Calu3 (cell line): Measurements from ENCODE around the gene FMN2. TPM values are rescaled to one million over a fixed set of nuclear protein-coding genes. Genes with fewer than 3 reads are reported as not detected.

ENCODE experiments used
- BruUV-seq: library from RNA; stranded (reverse); fragments of 400-500 nt; replicated peaks from 2 replicates; lab custom pipeline; 2021; lab: Mats Ljungman, UMichigan
- CTCF ChIA-PET: fragments of 300-600 bp; sonication (Branson Sonifier 250); formaldehyde crosslinking; loops from one replicate; lab custom pipeline; 2022; ENCODE audit warnings: antibody characterized with exemption; lab: Charles Lee
- DNase-seq: peaks from one replicate; pipeline ENCODE4 v3.0.0; 2022
- H3K27ac Mint-ChIP-seq: one replicate; pipeline ENCODE4 v1.8.0; 2022; ENCODE audit warnings: mixed read lengths; ENCODE audit not compliant: unreplicated experiment
- H3K27me3 Mint-ChIP-seq: one replicate; pipeline ENCODE4 v1.8.0; 2022; ENCODE audit warnings: mixed read lengths; ENCODE audit not compliant: unreplicated experiment
- H3K36me3 Mint-ChIP-seq: one replicate; pipeline ENCODE4 v1.8.0; 2022; ENCODE audit warnings: mild to moderate bottlenecking, moderate library complexity, mixed read lengths; ENCODE audit not compliant: insufficient read depth, unreplicated experiment
- H3K4me1 Mint-ChIP-seq: one replicate; pipeline ENCODE4 v1.8.0; 2022; ENCODE audit warnings: mild to moderate bottlenecking, low read depth, mixed read lengths; ENCODE audit not compliant: unreplicated experiment
- H3K4me3 Mint-ChIP-seq: one replicate; pipeline ENCODE4 v1.8.0; 2022; ENCODE audit warnings: mild to moderate bottlenecking, low read depth, moderate library complexity, mixed read lengths; ENCODE audit not compliant: unreplicated experiment
- H3K9me3 Mint-ChIP-seq: one replicate; pipeline ENCODE4 v1.8.0; 2022; ENCODE audit warnings: low read depth, mixed read lengths; ENCODE audit not compliant: unreplicated experiment
- intact Hi-C: fragments of 100-400 bp; cut with micrococcal nuclease; formaldehyde crosslinking; loops from one replicate; pipeline ENCODE4 v1.10.0; 2022; ENCODE audit not compliant: unreplicated experiment
- total RNA-seq: library from RNA; stranded (reverse); gene quantifications from 2 replicates; pipeline ENCODE4 v1.2.3, GENCODE V29; 2022
- TF ChIP-seq, protein P1 (sequence below): fragments of 200-600 bp; IDR thresholded peaks from one replicate; pipeline ENCODE4 v1.8.0; 2022; ENCODE audit warnings: antibody characterized with exemption; ENCODE audit not compliant: unreplicated experiment

The FMN2 gene
- total RNA-seq, 1 experiment from 2014 or later: 0.12 TPM

GRCh38 chr1:240366636-240367035 is 275.0 kb downstream of the FMN2 start:
- TF ChIP-seq, protein P1, sequence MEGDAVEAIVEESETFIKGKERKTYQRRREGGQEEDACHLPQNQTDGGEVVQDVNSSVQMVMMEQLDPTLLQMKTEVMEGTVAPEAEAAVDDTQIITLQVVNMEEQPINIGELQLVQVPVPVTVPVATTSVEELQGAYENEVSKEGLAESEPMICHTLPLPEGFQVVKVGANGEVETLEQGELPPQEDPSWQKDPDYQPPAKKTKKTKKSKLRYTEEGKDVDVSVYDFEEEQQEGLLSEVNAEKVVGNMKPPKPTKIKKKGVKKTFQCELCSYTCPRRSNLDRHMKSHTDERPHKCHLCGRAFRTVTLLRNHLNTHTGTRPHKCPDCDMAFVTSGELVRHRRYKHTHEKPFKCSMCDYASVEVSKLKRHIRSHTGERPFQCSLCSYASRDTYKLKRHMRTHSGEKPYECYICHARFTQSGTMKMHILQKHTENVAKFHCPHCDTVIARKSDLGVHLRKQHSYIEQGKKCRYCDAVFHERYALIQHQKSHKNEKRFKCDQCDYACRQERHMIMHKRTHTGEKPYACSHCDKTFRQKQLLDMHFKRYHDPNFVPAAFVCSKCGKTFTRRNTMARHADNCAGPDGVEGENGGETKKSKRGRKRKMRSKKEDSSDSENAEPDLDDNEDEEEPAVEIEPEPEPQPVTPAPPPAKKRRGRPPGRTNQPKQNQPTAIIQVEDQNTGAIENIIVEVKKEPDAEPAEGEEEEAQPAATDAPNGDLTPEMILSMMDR: no peak
- Mint-ChIP-seq H3K4me3 (no peak overlapping the region), H3K9me3 (peaks cover 4% of the 10 kb centered on the region), H3K27me3 (no peaks in the 10 kb centered on the region), H3K27ac (no peak overlapping the region), H3K36me3 (no peaks in the 10 kb centered on the region), H3K4me1 (no peaks in the 10 kb centered on the region)
- CTCF ChIA-PET: interaction anchor here (0.6 kb wide), 1 partner anchor 550 kb away, joined by 3 read pairs; no protein-coding TSS in a partner anchor
- intact Hi-C loops: loop anchor here (5.0 kb wide), 1 partner anchor 316 kb away; no protein-coding TSS in a partner anchor
- DNase-seq: no peak
- no TSS peak for BruUV-seq

DNA sequence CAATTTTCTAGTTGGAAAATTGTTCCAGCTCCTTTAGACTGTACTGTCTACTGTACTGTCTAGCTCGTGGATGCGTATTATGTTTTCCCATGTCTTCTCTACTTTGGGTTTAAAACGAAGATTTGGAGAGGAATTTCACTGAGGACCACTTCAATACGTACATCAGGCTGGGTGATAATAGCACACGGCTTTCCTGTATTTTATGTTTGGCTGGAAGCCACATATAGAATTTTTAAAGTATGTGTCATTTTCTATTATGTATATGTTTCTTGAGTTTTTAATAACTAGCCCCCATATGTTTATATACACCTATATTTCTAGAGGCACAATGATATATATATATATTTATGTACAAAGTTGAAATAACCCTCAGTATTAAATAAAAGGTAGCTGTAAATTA is 293.9 kb downstream of the FMN2 start:
- H3K4me3 Mint-ChIP-seq: no peak overlapping the region
- no peaks in the 10 kb centered on the region for H3K27me3 Mint-ChIP-seq
- intact Hi-C loops: no loop called here
- H3K27ac Mint-ChIP-seq: no peak overlapping the region
- no TSS peak for BruUV-seq
- peaks cover 11% of the 10 kb centered on the region for H3K9me3 Mint-ChIP-seq
- H3K36me3 Mint-ChIP-seq: no peaks in the 10 kb centered on the region
- H3K4me1 Mint-ChIP-seq: no peaks in the 10 kb centered on the region
- TF ChIP-seq, protein P1: no peak
- CTCF ChIA-PET: no interaction called here
- no peak for DNase-seq

DNA sequence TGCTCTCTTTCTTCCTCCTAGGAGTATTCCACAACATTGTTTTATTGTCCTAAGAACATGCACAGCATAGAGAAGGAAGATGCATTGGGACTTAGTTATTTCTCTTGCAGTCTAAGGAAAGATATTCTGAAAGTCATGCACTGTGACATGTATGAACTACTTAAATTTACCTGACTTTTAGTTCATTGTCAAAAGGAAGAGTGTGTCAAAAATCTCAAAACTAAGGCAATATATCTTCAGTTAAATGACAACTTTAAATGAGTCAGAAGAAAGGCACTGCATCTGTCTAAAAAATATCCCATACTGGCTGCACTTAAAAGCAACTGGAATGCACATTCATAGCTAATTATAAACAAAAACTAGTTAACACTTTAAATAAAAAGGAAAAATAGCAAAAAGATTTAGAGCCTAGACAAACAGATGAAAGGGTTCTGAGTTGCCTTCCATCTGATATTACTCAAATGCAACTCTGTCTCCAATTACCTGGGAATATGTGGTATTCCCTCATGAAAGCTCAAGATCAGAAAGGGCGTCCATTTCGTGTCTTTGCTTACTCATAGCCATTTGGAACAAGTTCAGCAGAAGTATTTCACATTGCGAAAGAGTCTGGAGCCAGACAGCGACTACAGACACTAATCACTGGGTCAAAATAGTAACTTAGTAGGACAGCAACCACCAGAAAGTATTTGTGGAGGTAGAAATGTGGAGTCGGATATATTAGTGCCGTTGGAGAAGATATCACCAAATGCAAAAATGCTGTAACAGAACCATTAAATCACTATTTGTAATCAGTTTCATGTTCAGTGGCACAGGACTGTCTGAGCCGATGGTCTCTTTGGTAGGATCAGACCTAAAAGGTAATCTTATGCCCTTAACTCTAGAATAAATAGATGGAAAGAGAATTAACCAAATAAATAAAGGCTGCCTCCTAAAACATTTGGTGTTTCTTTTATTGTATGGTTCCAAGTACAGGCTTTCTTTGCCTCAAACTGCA is 294.6 kb downstream of the FMN2 start:
- TF ChIP-seq, protein P1: no peak
- Mint-ChIP-seq H3K27ac (no peak overlapping the region), H3K27me3 (no peaks in the 10 kb centered on the region), H3K4me3 (no peak overlapping the region), H3K4me1 (no peaks in the 10 kb centered on the region), H3K36me3 (no peaks in the 10 kb centered on the region), H3K9me3 (peaks cover 8% of the 10 kb centered on the region)
- no TSS peak for BruUV-seq
- CTCF ChIA-PET: interaction anchor here (0.7 kb wide), 1 partner anchor 149 kb away, joined by 3 read pairs; no protein-coding TSS in a partner anchor
- intact Hi-C loops: no loop called here
- DNase-seq: peak; percentile 8

DNA sequence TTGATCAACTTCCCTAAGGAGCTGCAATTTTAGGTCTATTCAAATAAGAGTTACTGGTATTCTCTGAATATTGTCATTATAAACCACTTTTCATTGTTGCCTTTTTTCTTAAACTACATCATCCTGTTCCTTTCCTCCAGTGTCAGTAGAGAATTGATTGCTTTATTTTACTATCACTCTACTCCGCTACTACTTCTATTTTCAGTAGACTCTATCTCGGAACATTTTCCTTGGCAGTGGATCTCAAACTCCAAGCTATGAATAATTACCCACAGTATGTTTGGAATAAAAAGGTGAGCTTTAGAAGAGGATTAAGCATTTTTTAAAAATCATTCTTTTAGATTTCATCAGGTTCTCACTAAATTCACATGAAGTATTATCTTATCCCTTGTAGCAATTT is 295.4 kb downstream of the FMN2 start:
- CTCF ChIA-PET: no interaction called here
- DNase-seq: no peak
- Mint-ChIP-seq H3K9me3 (peaks cover 8% of the 10 kb centered on the region), H3K36me3 (no peaks in the 10 kb centered on the region), H3K27me3 (no peaks in the 10 kb centered on the region), H3K27ac (no peak overlapping the region), H3K4me1 (no peaks in the 10 kb centered on the region), H3K4me3 (no peak overlapping the region)
- BruUV-seq: no TSS peak
- intact Hi-C loops: no loop called here
- TF ChIP-seq, protein P1: no peak
